ENCODE results near the gene ADAMTSL2.

ADAMTSL2 gene

DNA sequence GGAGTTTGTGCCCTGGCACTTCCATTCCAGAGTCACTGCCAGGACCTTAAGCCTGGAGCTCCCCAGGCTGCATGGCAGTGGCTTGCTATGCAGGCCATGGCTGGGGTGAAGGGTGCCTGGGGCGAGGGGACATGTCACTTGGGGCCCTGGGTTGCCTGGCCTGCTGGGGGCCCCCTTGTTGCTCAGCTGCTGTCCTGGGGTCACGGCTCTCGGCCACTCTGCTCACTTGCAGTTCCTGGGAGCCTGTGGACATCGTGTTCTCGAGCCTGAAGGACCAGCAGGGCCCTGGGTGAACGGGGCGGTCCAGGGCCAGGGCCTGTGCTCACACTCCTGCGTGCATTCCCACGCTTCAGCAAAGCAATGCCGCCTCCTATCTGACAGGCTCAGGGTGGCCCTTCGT lies 41.1 kb upstream of the ADAMTSL2 start:
- Histone ChIP-seq H3K27ac (ENCODE audit: low read length) (no peak overlapping the region), H3K36me3 (ENCODE audit: control insufficient read depth, low read depth, low read length) (no peaks in the 10 kb centered on the region), H3K4me1 (ENCODE audit: control insufficient read depth, low read depth, low read length) (no peaks in the 10 kb centered on the region), H3K9me3 (ENCODE audit: control insufficient read depth, low read depth, low read length) (no peaks in the 10 kb centered on the region), H3K4me3 (ENCODE audit: low read length) (no peak overlapping the region), H3K9ac (ENCODE audit: low read length) (no peak overlapping the region), H3K27me3 (ENCODE audit: control insufficient read depth, insufficient read depth, low read length) (no peaks in the 10 kb centered on the region)

DNA sequence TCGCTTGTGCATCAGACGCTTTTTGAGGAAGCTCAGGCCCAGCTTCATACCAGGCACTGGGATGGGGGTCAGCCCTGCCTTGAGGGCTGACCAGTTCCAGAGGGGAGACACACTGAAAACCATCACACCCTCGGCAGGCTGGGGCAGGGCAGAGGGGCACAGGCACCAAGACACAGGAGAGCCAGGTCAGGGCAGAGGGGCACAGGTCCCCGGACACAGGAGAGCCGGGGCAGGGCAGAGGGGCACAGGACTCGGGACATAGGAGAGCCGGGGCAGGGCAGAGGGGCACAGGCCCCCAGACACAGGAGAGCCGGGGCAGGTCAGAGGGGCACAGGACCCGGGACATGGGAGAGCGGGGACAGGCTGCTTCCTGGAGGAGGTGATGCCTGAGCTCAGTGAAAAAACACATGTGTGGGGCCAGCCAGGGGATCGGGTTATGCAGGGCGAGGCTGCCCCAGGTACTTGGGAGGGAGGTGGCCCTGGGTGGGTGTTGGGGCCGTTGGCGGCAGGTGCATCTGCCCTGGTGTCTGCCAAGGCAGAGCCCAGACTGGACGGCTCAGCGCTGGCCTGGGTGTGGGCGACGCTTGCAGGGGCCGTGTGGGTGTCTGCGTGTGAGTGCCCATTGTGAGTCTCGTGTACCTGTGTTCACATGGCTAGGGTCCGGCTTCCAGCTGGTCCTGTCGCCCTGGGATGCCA lies 40.5 kb upstream of the ADAMTSL2 start:
- Histone ChIP-seq H3K4me1 (ENCODE audit: control insufficient read depth, low read depth, low read length) (no peaks in the 10 kb centered on the region), H3K9me3 (ENCODE audit: control insufficient read depth, low read depth, low read length) (no peaks in the 10 kb centered on the region), H3K27ac (ENCODE audit: low read length) (no peak overlapping the region), H3K27me3 (ENCODE audit: control insufficient read depth, insufficient read depth, low read length) (no peaks in the 10 kb centered on the region), H3K9ac (ENCODE audit: low read length) (no peak overlapping the region), H3K4me3 (ENCODE audit: low read length) (no peak overlapping the region), H3K36me3 (ENCODE audit: control insufficient read depth, low read depth, low read length) (no peaks in the 10 kb centered on the region)

- no peak overlapping the region for H3K9ac ChIP-seq (ENCODE audit: low read length)
- H3K27me3 ChIP-seq (ENCODE audit: control insufficient read depth, insufficient read depth, low read length): no peaks in the 10 kb centered on the region
- H3K36me3 ChIP-seq (ENCODE audit: control insufficient read depth, low read depth, low read length): no peaks in the 10 kb centered on the region
- no peak overlapping the region for H3K27ac ChIP-seq (ENCODE audit: low read length)
- H3K4me3 ChIP-seq (ENCODE audit: low read length): no peak overlapping the region
- no peaks in the 10 kb centered on the region for H3K4me1 ChIP-seq (ENCODE audit: control insufficient read depth, low read depth, low read length)
- H3K9me3 ChIP-seq (ENCODE audit: control insufficient read depth, low read depth, low read length): no peaks in the 10 kb centered on the region
These were observed 39.7 kb upstream of the ADAMTSL2 start for GRCh38 chr9:133494636-133495326.

GRCh38 chr9:133495327-133496293 lies 38.9 kb upstream of the ADAMTSL2 start:
- no peak overlapping the region for H3K27ac ChIP-seq (ENCODE audit: low read length)
- H3K27me3 ChIP-seq (ENCODE audit: control insufficient read depth, insufficient read depth, low read length): no peaks in the 10 kb centered on the region
- H3K9ac ChIP-seq (ENCODE audit: low read length): no peak overlapping the region
- H3K9me3 ChIP-seq (ENCODE audit: control insufficient read depth, low read depth, low read length): no peaks in the 10 kb centered on the region
- H3K36me3 ChIP-seq (ENCODE audit: control insufficient read depth, low read depth, low read length): no peaks in the 10 kb centered on the region
- H3K4me1 ChIP-seq (ENCODE audit: control insufficient read depth, low read depth, low read length): no peaks in the 10 kb centered on the region
- no peak overlapping the region for H3K4me3 ChIP-seq (ENCODE audit: low read length)

DNA sequence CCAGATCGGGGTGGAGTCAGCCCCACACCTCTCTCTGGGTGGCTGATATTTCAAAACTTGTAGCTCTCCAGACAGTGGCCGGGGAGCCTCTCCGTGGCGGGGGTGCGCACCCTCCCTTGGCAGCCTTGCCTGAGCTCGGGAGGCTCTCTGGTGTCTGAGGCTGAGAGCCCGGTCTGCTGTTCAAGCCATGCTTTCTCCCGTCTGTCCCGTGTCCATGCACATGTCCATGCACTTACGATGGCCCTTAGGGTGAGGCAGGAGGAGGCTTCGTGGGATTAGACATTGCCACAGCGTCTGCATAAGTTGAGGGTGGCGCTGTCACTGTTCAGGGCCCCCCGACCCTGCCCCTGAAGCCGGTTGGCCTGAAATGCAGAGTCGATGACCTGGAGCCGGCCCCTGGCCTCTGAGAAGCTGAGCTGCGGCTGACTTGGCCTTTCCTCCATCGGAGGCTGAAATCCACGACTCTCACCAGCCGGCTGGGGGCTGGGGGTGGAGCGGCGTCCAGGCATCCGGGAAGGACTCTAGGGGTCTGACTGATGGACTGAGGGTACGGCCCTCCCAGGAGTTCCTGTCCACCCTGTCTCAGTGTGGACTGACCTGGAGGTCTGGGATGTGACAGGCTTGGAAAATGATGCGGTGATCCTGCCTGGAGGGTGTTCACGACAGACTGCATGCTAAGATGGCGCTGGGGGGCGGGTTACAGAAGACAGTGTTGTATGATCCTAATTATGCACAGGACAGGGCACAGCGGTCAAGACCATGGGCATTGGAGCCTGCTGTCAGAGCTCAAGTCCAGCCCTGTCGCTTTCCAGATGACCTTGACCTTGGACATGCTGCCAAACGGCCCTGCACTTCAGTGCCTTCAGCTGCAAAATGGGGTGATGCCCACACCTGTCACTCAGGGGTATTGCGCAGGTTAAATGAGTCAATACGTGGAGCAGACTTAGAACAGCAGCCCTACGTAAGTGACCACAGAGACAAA lies 37.4 kb upstream of the ADAMTSL2 start:
- Histone ChIP-seq H3K9me3 (ENCODE audit: control insufficient read depth, low read depth, low read length) (no peaks in the 10 kb centered on the region), H3K4me3 (ENCODE audit: low read length) (no peak overlapping the region), H3K4me1 (ENCODE audit: control insufficient read depth, low read depth, low read length) (no peaks in the 10 kb centered on the region), H3K27me3 (ENCODE audit: control insufficient read depth, insufficient read depth, low read length) (no peaks in the 10 kb centered on the region), H3K27ac (ENCODE audit: low read length) (no peak overlapping the region), H3K9ac (ENCODE audit: low read length) (no peak overlapping the region), H3K36me3 (ENCODE audit: control insufficient read depth, low read depth, low read length) (no peaks in the 10 kb centered on the region)

GRCh38 chr9:133499132-133499891 lies 35.2 kb upstream of the ADAMTSL2 start:
- Histone ChIP-seq H3K27ac (ENCODE audit: low read length) (no peak overlapping the region), H3K36me3 (ENCODE audit: control insufficient read depth, low read depth, low read length) (no peaks in the 10 kb centered on the region), H3K4me1 (ENCODE audit: control insufficient read depth, low read depth, low read length) (no peaks in the 10 kb centered on the region), H3K4me3 (ENCODE audit: low read length) (no peak overlapping the region), H3K27me3 (ENCODE audit: control insufficient read depth, insufficient read depth, low read length) (no peaks in the 10 kb centered on the region), H3K9ac (ENCODE audit: low read length) (no peak overlapping the region), H3K9me3 (ENCODE audit: control insufficient read depth, low read depth, low read length) (no peaks in the 10 kb centered on the region)

DNA sequence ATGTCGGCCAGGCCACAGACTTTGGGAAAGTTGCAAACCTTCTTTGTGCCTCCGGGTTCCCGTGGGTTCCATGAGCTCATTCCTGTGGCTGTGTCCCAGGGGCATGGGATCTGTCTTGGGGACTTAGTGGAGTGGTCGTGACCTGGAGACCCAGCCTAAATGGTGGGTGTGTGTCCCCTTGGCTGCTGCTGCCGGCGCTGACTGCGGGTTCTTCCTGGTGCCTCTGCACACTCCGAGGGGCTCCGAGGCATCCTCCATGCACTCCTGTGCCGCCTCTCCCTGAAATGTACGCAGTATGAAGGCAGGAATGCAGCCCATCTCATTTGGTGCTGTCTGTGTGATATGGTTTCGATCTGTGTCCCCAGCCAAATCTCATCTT lies 34.6 kb upstream of the ADAMTSL2 start:
- no peaks in the 10 kb centered on the region for H3K9me3 ChIP-seq (ENCODE audit: control insufficient read depth, low read depth, low read length)
- H3K9ac ChIP-seq (ENCODE audit: low read length): no peak overlapping the region
- no peaks in the 10 kb centered on the region for H3K4me1 ChIP-seq (ENCODE audit: control insufficient read depth, low read depth, low read length)
- H3K36me3 ChIP-seq (ENCODE audit: control insufficient read depth, low read depth, low read length): no peaks in the 10 kb centered on the region
- H3K27me3 ChIP-seq (ENCODE audit: control insufficient read depth, insufficient read depth, low read length): no peaks in the 10 kb centered on the region
- no peak overlapping the region for H3K27ac ChIP-seq (ENCODE audit: low read length)
- no peak overlapping the region for H3K4me3 ChIP-seq (ENCODE audit: low read length)

DNA sequence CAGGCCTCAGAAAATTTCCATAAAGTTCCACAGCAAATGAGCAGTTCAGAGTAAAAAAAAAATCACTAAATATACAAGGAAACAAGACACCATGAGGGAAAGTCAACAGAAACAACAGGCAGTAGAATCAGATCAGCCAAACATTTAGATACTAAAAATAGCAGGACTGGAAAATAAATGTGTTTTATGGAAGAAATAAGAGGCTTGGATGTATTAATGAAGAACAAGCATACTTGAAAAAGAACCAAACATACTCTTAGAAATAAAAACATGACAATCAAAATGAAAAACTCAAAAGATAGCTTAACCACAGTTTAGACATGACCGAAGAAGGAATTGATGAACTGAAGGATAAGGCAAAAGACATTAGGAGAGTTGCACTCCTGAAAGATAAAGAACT lies 32.4 kb upstream of the ADAMTSL2 start:
- Histone ChIP-seq H3K9ac (ENCODE audit: low read length) (no peak overlapping the region), H3K27me3 (ENCODE audit: control insufficient read depth, insufficient read depth, low read length) (no peaks in the 10 kb centered on the region), H3K36me3 (ENCODE audit: control insufficient read depth, low read depth, low read length) (no peaks in the 10 kb centered on the region), H3K27ac (ENCODE audit: low read length) (no peak overlapping the region), H3K4me1 (ENCODE audit: control insufficient read depth, low read depth, low read length) (no peaks in the 10 kb centered on the region), H3K4me3 (ENCODE audit: low read length) (no peak overlapping the region), H3K9me3 (ENCODE audit: control insufficient read depth, low read depth, low read length) (no peaks in the 10 kb centered on the region)

- peaks cover 14% of the 10 kb centered on the region for H3K4me1 ChIP-seq (ENCODE audit: control insufficient read depth, low read depth, low read length)
- no peaks in the 10 kb centered on the region for H3K9me3 ChIP-seq (ENCODE audit: control insufficient read depth, low read depth, low read length)
- H3K4me3 ChIP-seq (ENCODE audit: low read length): no peak overlapping the region
- no peaks in the 10 kb centered on the region for H3K36me3 ChIP-seq (ENCODE audit: control insufficient read depth, low read depth, low read length)
- H3K9ac ChIP-seq (ENCODE audit: low read length): no peak overlapping the region
- no peaks in the 10 kb centered on the region for H3K27me3 ChIP-seq (ENCODE audit: control insufficient read depth, insufficient read depth, low read length)
- H3K27ac ChIP-seq (ENCODE audit: low read length): no peak overlapping the region
These were observed 29.2 kb upstream of the ADAMTSL2 start for GRCh38 chr9:133505186-133505830.
